Measurements from ENCODE around the gene CHP2.

DNA sequence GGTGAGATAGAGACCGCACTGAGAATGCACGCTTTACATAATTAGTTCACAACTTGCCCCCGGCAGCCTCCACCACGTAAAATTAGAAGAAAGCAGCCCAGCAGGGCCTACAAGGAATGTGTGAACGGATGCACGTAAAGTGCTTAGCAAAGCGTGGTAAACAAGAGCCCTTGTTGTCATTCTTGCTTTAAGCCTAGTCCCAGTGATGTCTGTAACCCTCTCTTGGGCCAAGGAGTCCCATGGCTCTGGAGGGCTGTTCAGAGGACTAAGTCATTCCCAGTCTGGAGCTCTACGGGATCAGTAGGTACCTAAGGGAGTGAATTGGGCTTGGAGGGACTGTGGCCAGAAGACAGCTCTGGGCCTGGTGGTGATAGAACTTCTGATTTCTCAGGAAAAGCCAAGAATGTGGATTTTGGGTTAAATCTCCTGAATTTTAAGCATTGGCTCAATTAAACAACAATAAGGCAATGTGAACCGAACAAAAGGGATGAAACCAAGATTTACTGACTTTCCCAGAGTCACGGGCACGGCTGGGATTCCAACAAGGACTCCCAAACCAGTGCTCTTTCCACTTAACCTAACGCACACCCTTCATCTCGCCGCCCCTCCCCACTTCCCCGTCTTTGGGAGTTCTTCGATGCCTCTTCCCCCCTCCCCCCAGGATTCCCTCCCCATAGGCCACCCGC, 775 bp upstream of the CHP2 start:
- TF ChIP-seq CTCF (conservative IDR thresholded peaks at IDR 0.05 in 1 of 2, IDR thresholded peaks at IDR 0.05 in 1 of 2; ENCODE audit: extremely low read depth in 1 of 2, insufficient read depth in 1 of 2, low read depth in 1 of 2, low read length in 2 of 2) (no peak), EZH2 (IDR thresholded peaks at IDR 0.05; ENCODE audit: borderline replicate concordance, low read length) (no peak)

Data from mammary epithelial cell (primary cell).